GM21528 (cell line): ENCODE measurements around the gene MARCHF3.

ENCODE experiments used
- ATAC-seq: cut with Tn5 transposase; IDR thresholded peaks from one replicate; pipeline ENCODE4 v1.9.1; 2021; ENCODE audit warnings: mild to moderate bottlenecking, moderate library complexity; ENCODE audit not compliant: unreplicated experiment, low FRiP score

MARCHF3 gene

DNA sequence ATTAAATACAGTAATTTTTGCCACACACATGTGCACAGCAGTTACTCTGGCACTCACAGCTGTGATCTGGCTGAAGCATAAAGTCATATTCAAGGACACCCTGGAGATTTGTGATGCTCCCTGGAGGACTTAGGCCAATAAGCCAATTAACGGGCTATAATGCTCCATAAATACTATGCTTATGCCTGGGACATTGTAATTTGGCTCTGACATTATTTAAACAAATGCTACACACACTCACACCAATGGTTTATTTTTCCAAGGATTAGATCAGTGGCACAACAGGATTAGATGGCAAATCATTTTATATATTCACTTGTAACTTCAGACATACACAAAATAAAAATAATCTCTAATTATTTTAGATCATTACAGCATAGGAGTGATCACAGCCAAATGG is 142.2 kb downstream of the MARCHF3 start:
- ATAC-seq = no peak

DNA sequence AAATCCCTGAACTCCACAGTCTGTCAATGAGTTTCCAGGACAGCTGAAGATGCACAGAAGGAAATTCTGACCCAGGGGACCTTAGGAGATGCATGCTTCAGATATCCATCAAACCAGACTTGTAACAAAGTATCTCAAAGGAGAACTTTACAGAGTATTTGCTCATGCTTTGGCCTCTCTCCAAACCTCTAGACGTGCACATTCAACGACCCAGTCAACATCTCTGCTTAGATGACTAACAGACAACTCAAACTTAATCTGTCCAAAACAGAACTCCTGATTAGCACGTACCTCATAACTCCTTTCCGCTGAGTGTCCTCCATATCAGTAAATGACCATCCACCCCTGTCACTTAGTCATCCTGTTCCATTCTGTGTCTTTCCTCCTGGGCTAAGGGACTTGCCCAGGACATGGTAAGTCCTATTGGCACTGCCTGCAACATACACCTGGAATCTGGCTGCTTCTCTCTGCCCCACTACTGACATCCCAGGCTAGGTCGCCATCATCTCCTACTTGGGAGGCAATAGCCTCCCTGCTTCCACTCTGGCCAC is 146.0 kb downstream of the MARCHF3 start:
- ATAC-seq = no peak

DNA sequence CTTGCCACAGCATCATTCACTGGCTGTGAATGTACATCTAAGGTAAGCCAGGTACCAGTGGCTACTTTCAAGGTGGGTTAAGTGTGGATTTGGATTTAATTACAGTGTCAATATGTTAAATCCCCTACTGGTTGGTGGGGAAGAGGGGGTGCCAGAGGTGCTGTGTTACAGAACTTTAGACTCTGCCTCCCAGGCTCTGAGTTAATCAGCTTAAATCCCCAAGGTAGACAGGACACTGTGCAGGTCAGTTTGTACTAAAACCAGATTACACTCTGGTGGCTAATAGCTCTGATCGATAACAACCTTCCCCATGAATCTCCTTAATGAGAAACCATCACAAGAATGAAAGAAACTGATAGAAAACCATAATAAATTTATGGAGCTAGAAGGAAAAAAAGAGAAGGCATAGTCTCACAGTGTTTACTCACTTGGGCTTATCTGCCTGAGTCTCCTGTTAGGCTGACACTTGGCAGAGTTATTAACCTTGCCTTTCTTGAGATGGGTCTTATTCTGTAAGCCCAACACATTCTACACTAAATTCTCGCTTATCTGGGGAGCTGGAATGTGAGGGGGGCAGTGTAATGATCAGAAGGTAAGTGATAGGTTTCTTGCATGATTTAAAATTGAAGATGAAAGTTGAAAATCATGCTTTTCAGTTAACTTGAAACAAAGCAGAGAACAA is 146.7 kb downstream of the MARCHF3 start:
- no peak for ATAC-seq

DNA sequence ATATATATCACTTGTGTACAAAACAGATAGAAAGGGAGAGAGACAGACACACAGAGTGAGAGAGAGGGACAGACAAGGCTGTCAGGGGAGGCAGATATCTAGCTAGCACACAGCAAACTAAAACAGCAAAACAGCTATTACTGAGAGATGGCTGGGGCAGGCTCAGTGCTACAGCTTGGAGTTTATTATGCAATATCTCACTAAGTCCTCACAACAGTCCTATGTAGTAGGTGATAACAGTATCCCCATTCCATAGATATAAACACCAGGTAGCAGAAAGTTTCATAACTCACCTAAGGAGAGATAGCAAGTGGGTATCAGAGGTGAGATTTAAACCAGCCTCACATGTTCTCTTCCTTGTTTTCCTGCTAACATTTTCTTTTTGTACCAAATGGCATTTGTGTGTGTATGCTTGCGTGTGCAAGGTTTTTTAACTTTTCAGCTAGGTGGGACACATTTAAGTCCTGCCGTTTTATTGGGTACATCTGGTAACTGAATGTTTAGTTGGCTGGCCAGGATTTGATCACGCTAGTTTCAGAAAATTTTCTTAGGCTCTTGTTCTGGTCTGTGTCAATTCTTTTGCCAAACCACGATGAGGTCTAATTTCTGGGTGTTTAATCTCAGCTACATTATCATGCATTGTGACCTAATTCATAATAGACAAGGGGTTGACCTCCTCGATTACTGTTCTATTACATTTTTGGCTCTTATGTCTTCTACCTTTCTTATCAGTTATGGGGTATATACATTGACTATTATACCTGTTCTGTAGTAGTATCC is 148.3 kb downstream of the MARCHF3 start:
- ATAC-seq = no peak

DNA sequence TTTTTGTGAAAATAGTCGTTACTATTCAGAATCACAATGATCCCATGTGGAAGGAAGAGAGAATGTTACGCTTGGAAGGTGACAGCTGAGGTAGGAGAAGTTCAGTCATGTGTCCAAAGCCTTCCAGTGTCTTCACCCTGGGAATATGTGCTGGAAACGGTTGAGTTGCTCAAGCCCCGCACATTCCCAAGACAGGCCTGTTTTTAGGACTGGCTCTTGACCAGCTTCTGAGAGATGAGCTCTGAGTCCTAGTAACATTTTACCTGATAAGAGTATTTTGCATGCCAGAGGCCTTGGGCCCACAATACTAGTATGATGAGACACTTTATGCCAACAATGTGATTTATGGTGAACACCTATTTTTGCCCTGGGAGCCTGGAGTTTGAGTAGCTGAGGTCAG is 151.7 kb downstream of the MARCHF3 start:
- no peak for ATAC-seq

DNA sequence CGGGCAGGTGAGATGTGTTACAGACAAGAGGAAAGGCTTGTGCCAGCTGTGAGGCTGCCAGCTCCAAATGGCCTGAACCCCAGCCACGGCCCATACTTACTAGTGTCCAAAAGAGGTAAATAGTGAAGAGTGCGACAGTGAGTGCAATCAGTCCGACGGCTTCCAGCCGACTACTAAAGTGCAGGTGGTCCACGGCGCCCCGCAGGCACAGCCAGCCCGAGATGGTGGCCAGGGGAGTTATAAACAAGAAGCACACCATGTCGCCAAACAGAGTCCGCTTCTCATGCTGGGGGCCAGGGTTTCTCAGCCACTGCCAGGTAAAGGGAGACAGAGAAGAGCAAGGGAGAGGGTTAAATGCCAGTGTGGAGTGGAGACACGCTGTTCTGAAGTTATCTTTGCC is 152.3 kb downstream of the MARCHF3 start:
- ATAC-seq = no peak

DNA sequence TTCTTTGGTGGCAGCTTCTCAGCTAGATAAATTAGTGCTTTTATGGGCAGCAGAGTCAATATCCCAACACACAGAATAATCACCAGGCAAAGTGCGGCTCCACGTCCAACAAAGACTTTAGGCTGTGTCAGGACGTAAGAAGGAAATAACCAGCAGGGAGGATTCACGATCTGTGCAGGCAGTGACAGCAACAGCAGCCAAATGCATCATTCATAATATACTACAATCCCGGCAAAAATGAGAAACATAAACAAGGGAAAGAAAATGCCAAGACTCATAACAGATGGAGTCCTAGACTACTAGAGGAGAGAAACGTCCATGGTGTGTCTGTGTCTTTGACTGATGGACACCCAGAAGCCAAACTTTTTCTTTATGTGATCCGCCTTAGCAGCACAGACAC is 152.8 kb downstream of the MARCHF3 start:
- ATAC-seq = no peak

DNA sequence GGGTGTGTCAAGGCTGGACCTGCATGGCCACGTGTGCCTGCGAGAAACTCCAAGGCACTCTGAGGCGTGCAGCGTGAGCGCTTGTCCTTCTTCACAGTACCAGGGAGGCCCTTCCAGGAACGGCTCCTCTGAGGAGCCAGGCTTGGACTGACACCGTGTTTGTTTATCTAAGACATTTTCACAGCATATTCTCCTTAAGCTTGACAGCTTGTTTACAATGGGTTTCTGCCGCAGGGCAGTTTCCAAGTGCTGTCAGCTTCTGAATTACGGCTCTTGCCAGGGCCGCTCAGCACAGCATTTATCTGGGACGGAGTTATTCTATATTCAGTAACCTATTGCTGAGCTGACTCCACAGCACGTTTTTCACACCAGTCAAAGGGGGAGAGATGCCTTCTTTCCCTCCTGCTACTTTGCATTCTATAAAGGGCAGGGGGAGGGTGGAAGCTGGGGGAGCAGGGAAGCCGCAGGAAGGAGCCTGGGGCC is 155.0 kb downstream of the MARCHF3 start:
- no peak for ATAC-seq

DNA sequence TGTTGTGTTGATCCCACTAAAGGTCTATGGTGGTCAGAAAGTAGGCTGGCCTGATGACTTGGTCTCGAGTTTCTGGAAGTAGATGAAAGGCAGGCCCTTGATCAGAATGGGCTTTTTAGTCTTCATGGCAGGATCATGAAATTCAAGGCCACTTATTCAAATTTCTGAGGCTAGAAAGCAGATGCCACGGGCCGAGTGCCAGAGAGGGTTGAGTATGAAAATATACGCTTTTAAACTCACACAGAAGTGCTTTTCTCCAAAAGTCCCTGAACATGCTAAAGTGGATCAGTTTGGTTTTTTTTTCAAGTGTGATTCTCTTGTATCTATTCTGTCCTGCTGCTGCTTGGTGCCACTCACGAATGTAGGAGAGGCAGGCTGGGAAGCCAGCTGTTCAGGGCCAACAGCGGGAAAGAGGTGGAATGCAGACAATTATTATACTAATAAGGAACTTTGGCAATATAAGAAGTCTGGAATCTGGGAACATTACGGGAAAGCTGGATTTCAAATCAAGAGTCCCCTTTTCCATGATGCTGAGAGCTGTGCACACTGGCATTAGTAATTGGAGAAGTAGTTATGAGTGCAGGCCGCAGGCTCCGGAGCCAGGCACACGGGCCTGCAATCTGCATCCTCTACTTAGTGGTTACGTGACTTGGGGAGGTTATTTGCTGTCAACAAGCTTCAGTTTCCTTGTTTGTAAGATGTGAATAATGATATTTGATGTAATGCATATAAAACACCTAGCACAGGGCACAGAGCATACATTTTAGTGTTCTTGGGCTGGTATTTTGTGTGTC is 157.6 kb downstream of the MARCHF3 start:
- no peak for ATAC-seq

DNA sequence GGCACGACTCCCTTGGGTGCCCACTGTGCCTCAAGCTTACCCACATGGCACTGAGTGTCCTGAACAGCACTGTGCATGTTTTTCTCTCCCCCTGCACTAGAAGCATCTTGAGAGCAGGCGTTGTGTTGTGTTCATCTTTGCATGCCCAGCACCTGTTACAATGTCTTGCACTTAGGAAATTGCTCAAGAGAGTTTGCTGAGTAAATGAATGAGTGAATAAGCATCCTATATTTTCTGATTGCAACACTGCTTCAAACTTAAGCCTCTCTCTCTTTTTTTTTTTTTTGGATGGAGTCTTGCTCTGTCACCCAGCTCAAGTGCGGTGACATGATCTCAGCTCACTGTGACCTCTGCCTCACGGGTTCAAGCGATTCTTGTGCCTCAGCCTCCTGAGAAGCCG is 158.9 kb downstream of the MARCHF3 start:
- ATAC-seq = no peak

DNA sequence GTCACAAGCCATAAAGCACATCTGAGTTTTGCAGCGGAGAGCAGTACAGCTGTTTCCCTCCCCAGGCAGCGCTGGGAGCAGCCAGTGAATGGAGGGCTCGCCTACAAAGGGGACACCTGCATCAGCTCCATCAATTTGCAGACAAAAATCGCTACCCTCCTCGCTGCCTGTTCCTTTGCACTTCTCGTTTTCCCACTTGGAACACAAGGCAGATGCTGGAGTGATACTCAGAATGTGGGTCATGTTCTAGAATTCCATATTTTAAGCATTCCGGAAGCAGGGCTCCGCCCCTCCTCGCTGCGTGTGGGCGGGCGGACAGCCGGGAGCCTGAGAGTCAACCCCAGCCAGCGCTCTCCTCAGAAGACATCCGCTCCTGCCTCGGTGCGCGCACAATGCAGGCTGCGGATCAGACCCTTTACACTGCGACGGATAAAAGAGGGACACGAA is 161.3 kb downstream of the MARCHF3 start:
- ATAC-seq = peak; percentile 81

DNA sequence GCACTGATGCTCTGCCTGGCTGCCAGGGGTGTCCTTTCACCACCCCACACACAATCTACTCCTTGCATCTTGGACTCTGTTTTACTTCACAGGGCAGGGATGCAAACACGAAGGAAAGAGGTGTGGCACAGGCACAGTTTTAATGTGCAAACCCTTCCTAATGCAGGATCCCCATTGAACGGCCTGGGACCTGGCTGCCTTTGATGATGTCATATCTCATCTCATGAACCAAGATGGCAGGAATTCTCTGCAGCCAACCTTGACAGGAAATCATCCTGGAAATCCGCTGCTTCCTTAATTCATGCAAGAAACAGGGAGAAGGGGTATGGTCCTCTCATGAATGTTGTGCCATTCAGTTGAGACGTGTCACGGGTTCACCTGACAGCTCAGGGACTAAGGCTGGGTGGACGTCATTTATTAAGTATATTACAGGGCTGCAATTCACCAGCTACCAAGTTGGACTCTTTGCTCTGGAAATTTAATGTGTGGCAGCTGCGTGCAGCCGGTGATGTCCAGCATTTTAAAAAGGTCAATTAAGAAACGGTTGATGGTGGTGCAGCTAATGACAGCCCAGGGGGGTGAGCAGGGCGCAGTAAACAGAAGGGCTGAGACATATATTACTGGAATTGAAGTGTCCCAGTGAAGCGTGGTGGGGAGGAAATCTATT is 161.9 kb downstream of the MARCHF3 start:
- ATAC-seq = no peak

DNA sequence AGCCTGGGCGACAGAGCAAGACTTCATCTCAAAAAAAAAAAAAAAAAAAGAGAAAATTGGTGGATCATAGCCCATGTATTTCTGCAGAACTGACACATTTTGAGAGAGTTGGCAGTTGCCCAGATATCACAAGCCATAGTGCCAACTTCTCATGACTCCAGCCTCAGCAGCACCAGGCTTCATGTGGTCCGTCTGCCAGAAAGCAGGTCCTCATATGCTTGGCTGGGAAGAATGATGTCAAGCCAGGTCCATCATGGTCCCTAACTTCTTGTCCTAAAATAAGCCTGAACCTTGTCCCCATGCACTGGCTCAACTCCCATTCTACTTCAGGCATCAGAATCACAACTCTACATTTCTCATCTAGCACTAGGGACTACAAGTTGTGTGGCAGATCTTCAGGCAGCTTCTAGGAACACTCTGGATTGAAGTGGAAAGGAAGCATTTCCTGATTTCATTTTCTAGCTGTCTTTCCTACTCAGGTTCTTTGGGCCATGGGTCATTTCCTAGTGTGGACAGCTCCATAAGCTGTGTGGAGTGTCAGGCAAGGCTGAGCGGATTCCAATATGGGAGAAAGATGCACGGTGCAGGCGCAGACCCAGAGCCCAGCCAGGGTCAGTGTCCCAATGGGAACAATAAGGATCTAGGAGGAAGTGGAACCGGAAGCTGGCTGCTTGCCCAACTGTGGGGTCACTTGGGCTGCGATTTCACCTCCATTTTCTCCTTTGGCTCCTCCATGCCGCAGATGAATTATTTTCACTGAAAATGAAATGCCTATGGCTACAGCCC is 163.3 kb downstream of the MARCHF3 start:
- ATAC-seq = no peak

DNA sequence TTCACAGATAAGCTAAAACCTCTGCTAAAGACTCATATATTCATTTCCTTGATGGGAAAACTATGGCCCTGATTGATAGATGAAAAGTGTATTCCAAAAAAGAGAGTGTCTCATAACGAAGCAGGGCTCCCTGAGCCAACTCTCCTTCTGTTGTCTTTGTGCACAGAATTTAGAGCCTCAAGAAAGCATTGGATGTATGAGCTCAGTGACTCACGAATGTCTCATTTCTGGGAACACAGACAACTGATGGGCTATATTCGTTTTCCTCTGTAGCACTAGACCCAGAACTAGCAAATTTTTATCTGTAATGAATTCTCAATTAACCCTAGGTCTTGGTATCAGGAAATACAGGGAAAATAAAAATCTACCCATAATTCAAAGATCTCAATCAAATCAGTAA is 165.1 kb downstream of the MARCHF3 start:
- no peak for ATAC-seq

DNA sequence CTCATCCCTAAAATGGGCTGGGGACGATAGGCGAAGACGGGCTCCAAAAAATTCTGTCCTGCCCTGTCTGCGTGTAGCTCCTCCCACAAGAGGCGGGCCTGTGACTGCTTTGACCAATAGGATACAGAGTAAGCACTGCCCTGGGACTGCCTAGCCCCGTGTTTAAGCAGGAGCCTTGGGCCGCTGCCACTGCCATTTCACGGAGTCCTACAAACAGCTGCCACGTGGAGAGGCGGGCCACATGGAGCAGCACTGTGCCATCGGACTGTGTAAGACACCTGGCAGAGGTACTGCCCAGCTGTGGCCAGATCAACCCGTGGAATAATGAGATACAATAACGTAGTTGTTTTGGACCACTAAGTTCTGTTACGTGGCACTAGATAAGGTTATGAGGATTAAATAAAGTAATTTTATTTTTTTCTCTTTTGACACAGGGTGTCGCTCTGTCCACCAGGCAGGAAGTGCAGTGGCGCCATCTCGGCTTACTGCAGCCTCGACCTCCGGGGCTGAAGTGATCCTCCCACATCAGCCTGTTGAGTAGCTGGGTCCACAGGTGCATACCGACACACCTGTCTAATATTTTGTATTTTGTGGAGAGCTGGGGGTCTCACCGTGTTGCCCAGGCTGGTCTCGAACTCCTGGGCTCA is 166.2 kb downstream of the MARCHF3 start:
- no peak for ATAC-seq

DNA sequence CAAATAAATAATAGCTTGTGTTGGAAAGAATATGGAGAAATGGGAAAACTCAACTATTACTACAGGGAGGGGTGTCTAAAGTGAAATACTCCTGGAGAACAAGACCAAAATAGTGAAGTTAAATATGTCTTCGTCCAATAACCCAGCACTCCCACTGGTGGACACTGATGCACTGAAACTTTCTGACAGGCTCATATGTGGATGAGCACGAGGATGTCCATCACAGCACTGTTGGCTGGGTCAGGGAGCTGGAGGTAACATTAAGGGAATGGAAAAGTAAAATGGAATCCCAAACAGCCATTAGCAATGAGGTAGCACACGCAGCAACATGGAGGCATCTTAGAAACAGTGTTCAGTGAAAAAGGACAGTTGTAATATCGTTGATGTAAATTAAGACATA is 167.0 kb downstream of the MARCHF3 start:
- ATAC-seq = no peak

DNA sequence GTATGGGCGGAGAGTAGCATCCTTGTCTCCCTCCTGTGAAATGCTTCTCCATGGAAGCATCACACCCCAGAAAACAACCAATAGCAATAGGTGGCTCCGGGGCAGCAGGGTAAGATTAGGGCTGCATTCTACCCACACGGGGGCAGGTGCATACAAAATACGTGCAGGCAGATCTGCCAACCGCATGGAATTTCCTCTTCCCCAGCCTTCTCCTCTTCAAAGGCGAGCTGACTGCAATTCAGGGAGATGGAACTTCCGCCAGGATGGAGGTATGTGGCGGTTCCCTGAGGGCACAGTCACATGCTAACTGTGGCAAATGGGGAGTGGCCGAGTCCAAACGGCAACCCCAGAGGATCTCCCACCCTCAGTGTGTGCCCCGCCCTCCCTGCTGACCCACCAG is 171.9 kb downstream of the MARCHF3 start:
- ATAC-seq = no peak

DNA sequence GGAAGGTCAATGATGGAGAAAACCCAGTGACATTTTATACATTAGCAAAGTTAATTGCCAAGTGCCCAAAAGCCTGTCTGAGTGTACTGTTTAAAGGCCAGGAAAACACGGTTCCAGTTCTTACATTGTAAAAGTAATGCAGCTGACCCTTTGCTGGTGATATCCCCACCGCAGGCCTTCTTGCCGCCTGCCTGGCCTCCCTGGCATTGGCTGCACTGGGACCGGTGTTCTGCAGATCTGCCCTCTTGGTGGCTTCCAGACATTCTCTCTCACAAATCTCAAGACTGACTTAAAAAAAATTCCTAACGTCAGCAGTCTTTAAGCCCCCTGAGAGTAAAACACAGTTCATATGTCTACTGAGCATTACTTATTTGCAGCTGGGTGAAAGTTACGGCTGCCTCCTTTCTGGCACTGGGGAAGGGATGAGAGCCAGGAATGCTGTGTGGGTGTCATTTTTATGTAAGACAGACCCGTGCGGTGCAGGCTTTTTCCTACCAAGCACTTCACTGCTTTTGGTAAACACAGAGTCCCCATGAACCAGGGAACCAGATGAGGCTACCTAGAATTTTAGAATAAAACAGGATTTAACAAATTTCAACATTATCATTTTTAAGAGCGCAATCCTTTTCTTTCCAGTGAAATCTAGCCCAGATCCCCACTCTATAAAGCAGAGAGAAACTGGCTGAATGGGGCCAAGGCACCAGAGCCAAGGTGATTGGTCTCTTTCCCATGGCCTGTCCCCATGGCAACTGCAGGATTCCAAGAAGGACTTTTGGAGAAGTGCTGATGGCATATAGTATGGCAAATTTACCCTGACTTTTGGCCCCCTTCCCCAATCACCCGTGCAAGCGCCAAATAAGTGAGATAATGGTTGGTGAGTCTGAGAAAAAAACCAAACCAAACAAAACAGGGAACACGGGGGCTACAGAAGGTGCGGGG is 172.6 kb downstream of the MARCHF3 start:
- ATAC-seq = no peak
